Measurements from ENCODE around the gene ZNF787.

GRCh38 chr19:56087647-56088496 is 33.2 kb downstream of the ZNF787 start:
- TF ChIP-seq, protein P1, sequence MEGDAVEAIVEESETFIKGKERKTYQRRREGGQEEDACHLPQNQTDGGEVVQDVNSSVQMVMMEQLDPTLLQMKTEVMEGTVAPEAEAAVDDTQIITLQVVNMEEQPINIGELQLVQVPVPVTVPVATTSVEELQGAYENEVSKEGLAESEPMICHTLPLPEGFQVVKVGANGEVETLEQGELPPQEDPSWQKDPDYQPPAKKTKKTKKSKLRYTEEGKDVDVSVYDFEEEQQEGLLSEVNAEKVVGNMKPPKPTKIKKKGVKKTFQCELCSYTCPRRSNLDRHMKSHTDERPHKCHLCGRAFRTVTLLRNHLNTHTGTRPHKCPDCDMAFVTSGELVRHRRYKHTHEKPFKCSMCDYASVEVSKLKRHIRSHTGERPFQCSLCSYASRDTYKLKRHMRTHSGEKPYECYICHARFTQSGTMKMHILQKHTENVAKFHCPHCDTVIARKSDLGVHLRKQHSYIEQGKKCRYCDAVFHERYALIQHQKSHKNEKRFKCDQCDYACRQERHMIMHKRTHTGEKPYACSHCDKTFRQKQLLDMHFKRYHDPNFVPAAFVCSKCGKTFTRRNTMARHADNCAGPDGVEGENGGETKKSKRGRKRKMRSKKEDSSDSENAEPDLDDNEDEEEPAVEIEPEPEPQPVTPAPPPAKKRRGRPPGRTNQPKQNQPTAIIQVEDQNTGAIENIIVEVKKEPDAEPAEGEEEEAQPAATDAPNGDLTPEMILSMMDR (IDR thresholded peaks at IDR 0.05) = no peak
- no peak for TF ChIP-seq POLR2A (IDR thresholded peaks at IDR 0.05)
